NCI-H1105 treated with DMSO at 0.1 percent for 48 hours (cell line): ENCODE results near the gene PHACTR3.

Experiments used
- DNase-seq: peaks from one replicate; lab custom pipeline; 2025; lab: John Stamatoyannopoulos, UW

Gene PHACTR3

GRCh38 chr20:59574308-59574707 is 30.0 kb upstream of the PHACTR3 start:
- no peak for DNase-seq

- no peak for DNase-seq
Measured at GRCh38 chr20:59575216-59575615, 29.1 kb upstream of the PHACTR3 start.

- no peak for DNase-seq
Measured at GRCh38 chr20:59575653-59576052, 28.7 kb upstream of the PHACTR3 start.

GRCh38 chr20:59576216-59576953 is 28.0 kb upstream of the PHACTR3 start:
- DNase-seq, result peak; percentile 87

GRCh38 chr20:59577037-59577808 is 27.1 kb upstream of the PHACTR3 start:
- no peak for DNase-seq

GRCh38 chr20:59577809-59578435 is 26.4 kb upstream of the PHACTR3 start:
- no peak for DNase-seq

GRCh38 chr20:59578436-59579403 is 25.6 kb upstream of the PHACTR3 start:
- DNase-seq, result no peak

GRCh38 chr20:59579404-59580145 is 24.8 kb upstream of the PHACTR3 start:
- DNase-seq, result no peak

GRCh38 chr20:59580146-59580946 is 24.0 kb upstream of the PHACTR3 start:
- DNase-seq, result no peak

GRCh38 chr20:59580991-59581401 is 23.3 kb upstream of the PHACTR3 start:
- DNase-seq, result no peak

GRCh38 chr20:59581993-59582679 is 22.2 kb upstream of the PHACTR3 start:
- no peak for DNase-seq

GRCh38 chr20:59583428-59584277 is 20.7 kb upstream of the PHACTR3 start:
- no peak for DNase-seq

GRCh38 chr20:59584278-59584925 is 19.9 kb upstream of the PHACTR3 start:
- no peak for DNase-seq

- DNase-seq, result no peak
Measured at GRCh38 chr20:59585714-59586409, 18.5 kb upstream of the PHACTR3 start.

GRCh38 chr20:59586613-59587012 is 17.7 kb upstream of the PHACTR3 start:
- no peak for DNase-seq

GRCh38 chr20:59587570-59587969 is 16.8 kb upstream of the PHACTR3 start:
- DNase-seq, result no peak

GRCh38 chr20:59588236-59588855 is 16.0 kb upstream of the PHACTR3 start:
- DNase-seq, result no peak
